ENCODE data around the gene ABHD17C. TPM values are rescaled to one million over a fixed set of nuclear protein-coding genes. Genes with fewer than 3 reads are reported as not detected.

Gene ABHD17C
- total RNA-seq, 2 experiments from 2014 or later = 1.5 to 2.2 TPM

DNA sequence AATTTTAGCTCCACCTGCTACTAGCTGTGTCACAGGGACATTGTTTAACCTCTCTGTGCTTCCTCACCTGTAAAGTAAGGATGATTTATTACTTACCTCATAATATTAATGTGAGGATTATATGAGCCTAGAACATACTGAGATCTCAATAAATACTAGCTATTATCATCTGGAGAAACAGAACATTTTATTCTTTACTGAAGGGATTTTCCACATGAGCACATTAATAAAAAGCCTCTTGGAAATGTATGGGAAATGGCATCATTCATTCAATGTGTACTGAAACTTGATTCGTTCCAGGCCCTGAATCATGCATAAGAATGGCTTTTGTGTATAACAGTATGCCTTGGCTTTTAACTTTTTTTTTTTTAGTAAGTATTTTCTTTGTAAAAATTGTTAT, 73.0 kb downstream of the ABHD17C start:
- Mint-ChIP-seq H3K27ac (no peak overlapping the region), H3K4me1 (no peaks in the 10 kb centered on the region), H3K36me3 (no peaks in the 10 kb centered on the region), H3K27me3 (peaks cover 11% of the 10 kb centered on the region), H3K9me3 (ENCODE audit: low read depth) (no peaks in the 10 kb centered on the region), H3K4me3 (no peak overlapping the region)
- CTCF ChIA-PET = interaction anchor here (1.4 kb wide), 1 partner anchor 8 kb away, joined by 8 read pairs; no protein-coding TSS in a partner anchor
- DNase-seq (no peak), ATAC-seq (no peak)

DNA sequence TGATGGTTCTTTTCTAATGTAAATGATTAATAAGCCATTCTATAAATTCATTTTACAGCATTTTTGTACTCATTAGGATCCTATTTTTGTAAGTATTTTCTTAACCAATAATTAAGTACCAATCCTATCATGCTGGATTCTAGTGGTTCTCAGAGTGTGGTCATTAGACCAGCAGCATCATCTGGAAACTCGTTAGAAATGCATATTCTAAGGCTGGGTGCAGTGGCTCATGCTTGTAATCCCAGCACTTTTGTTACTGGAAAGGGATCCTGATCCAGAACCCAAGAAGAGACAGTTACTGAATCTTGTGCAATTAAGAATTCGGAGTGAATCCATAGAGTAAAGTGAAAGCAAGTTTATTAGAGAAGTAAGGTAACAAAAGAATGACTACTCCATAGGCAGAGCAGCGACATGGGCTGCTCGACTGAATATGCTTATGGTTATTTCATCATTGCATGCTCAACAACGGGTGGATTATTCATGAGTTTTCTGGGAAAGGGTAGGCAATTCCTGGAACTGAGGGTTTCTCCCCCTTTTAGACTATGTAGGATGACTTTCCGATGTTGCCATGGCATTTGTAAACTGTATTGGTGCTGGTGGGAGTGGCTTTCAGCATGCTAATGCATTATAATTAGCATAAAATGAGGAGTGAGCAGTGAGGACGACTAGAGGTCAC, 74.2 kb downstream of the ABHD17C start:
- Mint-ChIP-seq H3K4me1 (no peaks in the 10 kb centered on the region), H3K27me3 (peaks cover 14% of the 10 kb centered on the region), H3K4me3 (no peak overlapping the region), H3K9me3 (ENCODE audit: low read depth) (no peaks in the 10 kb centered on the region), H3K27ac (no peak overlapping the region), H3K36me3 (no peaks in the 10 kb centered on the region)
- ATAC-seq (no peak), DNase-seq (no peak)
- CTCF ChIA-PET = no interaction called here

DNA sequence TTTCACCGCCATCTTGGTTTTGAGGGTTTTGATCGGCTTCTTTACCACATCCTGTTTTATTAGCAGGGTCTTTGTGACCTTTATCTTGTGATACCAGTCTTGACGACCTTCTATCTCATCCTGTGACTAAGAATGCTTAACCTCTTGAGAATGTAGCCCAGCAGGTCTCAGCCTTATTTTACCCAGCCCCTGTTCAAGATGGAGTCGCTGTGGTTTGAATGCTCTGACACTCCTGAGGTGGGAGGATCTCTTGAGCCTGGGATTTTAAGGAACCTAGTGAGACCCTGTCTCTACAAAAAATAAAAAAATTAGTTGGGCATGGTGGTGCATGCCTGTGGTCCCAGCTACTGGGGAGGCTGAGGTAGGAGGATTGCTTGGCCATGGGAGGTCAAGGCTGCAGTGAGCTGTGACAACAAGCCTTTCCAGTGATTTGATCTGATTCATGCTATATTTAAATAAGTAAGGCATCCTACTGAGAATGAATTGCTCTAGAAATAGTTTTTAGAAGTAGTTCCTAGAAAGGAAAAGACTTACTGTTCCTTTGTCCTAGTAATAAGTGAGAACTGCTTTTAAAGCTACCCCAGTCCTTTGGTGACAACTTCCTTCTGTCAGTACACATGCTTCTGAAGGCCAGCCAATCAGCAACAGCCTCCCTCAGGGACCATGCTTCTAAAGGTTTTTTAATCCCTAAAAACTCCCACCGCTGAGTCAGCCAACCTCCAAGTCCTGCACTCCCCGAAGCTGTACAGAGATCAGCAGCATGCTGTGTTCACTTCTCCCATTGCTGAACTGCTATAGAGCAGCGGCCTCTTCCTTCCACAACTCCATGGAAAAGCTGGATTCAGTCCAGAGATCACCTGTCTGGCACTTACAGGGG, 75.0 kb downstream of the ABHD17C start:
- no peaks in the 10 kb centered on the region for H3K36me3 Mint-ChIP-seq
- H3K4me3 Mint-ChIP-seq = no peak overlapping the region
- CTCF ChIA-PET = no interaction called here
- no peaks in the 10 kb centered on the region for H3K9me3 Mint-ChIP-seq (ENCODE audit: low read depth)
- peaks cover 14% of the 10 kb centered on the region for H3K27me3 Mint-ChIP-seq
- H3K27ac Mint-ChIP-seq = no peak overlapping the region
- no peak for ATAC-seq
- DNase-seq = no peak
- no peaks in the 10 kb centered on the region for H3K4me1 Mint-ChIP-seq

DNA sequence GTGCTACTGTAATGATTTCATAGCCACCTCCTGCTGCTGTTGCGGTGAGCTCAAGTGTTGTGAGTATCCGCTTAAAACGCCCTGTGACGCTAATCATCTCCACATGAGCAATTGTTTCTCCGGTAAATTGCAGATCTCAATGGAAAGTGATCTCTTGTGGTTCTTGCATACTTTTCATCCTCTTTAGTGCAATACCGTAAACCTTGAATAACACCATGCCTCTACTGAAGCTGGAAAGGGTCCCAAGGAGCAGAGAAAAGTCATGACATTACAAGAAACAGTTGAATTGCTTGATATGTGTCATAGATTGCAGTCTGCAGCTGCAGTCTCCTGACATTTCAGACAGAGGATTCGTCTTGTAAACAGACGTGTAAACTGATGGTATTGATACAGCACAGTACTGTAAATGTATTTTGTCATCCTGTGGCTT, 78.0 kb downstream of the ABHD17C start:
- ATAC-seq (no peak), DNase-seq (no peak)
- Mint-ChIP-seq H3K36me3 (no peaks in the 10 kb centered on the region), H3K9me3 (ENCODE audit: low read depth) (no peaks in the 10 kb centered on the region), H3K27ac (no peak overlapping the region), H3K4me3 (no peak overlapping the region), H3K4me1 (no peaks in the 10 kb centered on the region), H3K27me3 (peaks cover 31% of the 10 kb centered on the region)
- CTCF ChIA-PET = interaction anchor here (9.6 kb wide), 1 partner anchor 318 kb away, joined by 83 read pairs; no protein-coding TSS in a partner anchor

DNA sequence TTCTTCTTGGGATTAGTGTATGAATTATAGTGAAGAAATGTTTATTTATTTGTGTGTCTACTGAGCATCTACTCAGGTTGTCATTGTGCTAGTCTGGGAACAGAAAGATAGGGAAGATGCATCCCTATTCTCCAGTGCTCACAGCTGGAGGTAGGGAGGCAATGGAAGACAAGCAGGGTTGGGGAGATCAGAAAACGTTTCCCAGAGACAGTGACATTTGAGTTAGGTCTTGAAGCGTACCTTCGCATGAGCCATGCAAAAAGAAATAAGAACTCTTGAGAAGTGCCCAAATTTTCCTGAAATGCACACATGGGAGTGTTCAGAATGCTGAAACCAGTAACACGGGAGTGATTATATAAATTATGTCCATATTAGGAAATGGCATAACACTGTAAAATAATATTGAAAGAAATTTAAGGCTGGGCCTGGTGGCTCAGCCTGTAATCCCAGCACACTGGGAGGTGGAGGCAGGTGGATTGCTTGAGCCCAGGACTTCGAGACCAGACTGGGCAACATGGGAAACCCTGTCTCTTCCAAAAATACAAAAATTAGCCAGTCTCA, 78.8 kb downstream of the ABHD17C start:
- Mint-ChIP-seq H3K27me3 (peaks cover 35% of the 10 kb centered on the region), H3K9me3 (ENCODE audit: low read depth) (no peaks in the 10 kb centered on the region), H3K4me3 (no peak overlapping the region), H3K27ac (no peak overlapping the region), H3K36me3 (no peaks in the 10 kb centered on the region), H3K4me1 (no peaks in the 10 kb centered on the region)
- ATAC-seq = no peak
- no peak for DNase-seq
- CTCF ChIA-PET = interaction anchor here (9.6 kb wide), 1 partner anchor 319 kb away, joined by 83 read pairs; no protein-coding TSS in a partner anchor

DNA sequence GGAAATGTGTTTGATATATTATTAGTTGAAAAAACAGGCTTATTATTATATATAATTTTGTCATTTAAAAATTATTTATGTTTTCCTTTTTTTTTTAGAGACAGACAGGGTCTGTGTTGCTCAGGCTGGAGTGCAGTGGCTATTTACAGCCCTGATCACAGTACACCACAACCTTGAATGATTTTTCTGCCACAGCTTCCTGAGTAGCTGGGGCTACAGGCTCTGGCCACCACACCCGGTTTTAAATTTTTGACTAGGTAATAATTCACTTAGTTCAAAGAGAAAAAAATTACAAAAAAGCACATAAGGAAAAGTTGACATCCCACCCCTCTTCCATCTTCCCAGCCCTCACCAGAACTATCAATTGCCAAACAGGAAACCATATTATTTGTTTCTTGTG, 79.4 kb downstream of the ABHD17C start:
- CTCF ChIA-PET = interaction anchor here (2.3 to 9.6 kb wide), 4 partner anchors 12 to 491 kb away, joined by 7 to 83 read pairs (median 26); no protein-coding TSS in a partner anchor
- Mint-ChIP-seq H3K27me3 (peaks cover 32% of the 10 kb centered on the region), H3K27ac (no peak overlapping the region), H3K4me3 (no peak overlapping the region), H3K4me1 (peaks cover under 1% of the 10 kb centered on the region), H3K9me3 (ENCODE audit: low read depth) (no peaks in the 10 kb centered on the region), H3K36me3 (no peaks in the 10 kb centered on the region)
- DNase-seq = no peak
- ATAC-seq = no peak

DNA sequence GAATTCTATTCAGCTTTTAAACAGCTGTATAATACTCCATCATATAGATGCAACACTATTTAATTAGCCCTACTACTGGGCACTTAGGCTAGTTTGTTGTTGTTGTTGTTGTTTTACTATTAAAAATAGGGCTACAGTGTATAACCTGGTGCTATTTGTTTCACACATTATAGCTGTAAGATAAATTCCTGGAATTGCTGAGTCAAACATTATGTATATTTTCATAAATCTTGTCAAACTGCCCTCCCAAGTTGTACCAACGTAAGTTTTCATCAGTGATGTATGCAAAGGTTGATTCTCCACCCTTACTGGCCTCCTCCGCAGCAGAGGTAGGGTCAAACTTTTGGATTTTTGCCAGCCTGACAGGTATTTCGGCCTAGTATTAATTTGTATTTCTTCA, 80.2 kb downstream of the ABHD17C start:
- H3K4me3 Mint-ChIP-seq = no peak overlapping the region
- H3K4me1 Mint-ChIP-seq = peaks cover 8% of the 10 kb centered on the region
- H3K9me3 Mint-ChIP-seq (ENCODE audit: low read depth) = no peaks in the 10 kb centered on the region
- H3K27me3 Mint-ChIP-seq = peaks cover 40% of the 10 kb centered on the region
- DNase-seq = no peak
- CTCF ChIA-PET = interaction anchor here (1.4 to 9.6 kb wide), 10 partner anchors 11 to 490 kb away, joined by 3 to 83 read pairs (median 6); no protein-coding TSS in a partner anchor
- H3K36me3 Mint-ChIP-seq = peaks cover 1% of the 10 kb centered on the region
- no peak overlapping the region for H3K27ac Mint-ChIP-seq
- no peak for ATAC-seq

DNA sequence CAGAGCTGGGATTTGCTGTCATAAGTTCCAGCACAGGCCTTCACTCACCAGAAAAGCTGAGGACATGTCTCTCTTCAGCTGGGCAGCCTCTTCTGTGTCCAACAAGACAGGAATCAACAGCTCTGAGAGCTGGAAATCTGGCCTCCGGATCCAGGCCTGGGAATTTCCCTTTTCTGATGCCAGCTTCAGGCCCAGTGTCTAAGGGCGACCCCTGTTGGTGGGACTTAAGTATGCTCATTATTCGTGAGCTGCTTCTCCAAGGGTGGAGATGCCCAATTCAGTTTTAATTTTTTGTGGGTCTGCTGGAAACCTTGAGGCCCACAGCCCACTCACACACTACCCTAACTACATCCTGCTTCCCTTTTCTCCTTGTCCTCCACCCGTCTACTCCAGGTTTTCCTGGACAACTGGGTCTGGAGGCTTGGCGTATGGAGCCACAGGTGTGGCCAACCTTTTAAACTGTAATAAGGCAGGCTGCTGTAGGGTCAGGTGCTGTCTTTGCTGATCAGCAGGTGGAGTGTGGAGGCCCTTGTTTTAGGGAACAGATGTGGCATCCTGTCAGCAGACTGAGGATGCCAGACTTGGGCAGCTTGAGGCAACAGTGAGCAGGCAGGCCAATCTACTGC, 81.4 kb downstream of the ABHD17C start:
- CTCF ChIA-PET = interaction anchor here (0.7 to 9.6 kb wide), 31 partner anchors 9 to 492 kb away, joined by 3 to 83 read pairs (median 4); partner anchors contain the start of gene ABHD17C
- no peak overlapping the region for H3K27ac Mint-ChIP-seq
- DNase-seq = peak; percentile 71
- H3K4me1 Mint-ChIP-seq = peaks cover 10% of the 10 kb centered on the region
- H3K9me3 Mint-ChIP-seq (ENCODE audit: low read depth) = no peaks in the 10 kb centered on the region
- H3K27me3 Mint-ChIP-seq = peaks cover 52% of the 10 kb centered on the region
- H3K4me3 Mint-ChIP-seq = no peak overlapping the region
- H3K36me3 Mint-ChIP-seq = peaks cover 1% of the 10 kb centered on the region
- no peak for ATAC-seq

DNA sequence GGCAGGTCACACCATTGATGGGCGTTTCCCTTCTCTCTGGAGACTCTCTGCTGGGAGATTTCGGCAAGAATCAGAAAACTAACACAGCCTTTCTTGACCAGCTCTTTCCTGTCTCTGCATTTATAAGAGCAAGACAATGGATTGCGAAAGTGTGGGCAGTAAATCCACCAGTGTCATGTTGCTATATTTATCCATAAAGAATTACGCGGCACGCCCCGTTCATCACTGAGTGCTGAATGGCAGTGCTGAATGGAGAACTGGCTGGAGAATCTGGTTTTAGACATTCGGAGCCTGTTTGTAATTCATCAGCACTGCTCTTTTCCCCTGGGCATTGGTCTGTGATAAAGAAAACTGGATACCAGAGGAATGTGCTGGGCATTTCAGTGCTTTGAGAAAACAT, 82.0 kb downstream of the ABHD17C start:
- Mint-ChIP-seq H3K27ac (no peak overlapping the region), H3K9me3 (ENCODE audit: low read depth) (no peaks in the 10 kb centered on the region), H3K36me3 (peaks cover 1% of the 10 kb centered on the region), H3K4me3 (no peak overlapping the region), H3K4me1 (peaks cover 10% of the 10 kb centered on the region), H3K27me3 (peaks cover 55% of the 10 kb centered on the region)
- DNase-seq (no peak), ATAC-seq (no peak)
- CTCF ChIA-PET = interaction anchor here (0.7 to 9.6 kb wide), 26 partner anchors 9 to 492 kb away, joined by 3 to 83 read pairs (median 4); partner anchors contain the start of gene ABHD17C

DNA sequence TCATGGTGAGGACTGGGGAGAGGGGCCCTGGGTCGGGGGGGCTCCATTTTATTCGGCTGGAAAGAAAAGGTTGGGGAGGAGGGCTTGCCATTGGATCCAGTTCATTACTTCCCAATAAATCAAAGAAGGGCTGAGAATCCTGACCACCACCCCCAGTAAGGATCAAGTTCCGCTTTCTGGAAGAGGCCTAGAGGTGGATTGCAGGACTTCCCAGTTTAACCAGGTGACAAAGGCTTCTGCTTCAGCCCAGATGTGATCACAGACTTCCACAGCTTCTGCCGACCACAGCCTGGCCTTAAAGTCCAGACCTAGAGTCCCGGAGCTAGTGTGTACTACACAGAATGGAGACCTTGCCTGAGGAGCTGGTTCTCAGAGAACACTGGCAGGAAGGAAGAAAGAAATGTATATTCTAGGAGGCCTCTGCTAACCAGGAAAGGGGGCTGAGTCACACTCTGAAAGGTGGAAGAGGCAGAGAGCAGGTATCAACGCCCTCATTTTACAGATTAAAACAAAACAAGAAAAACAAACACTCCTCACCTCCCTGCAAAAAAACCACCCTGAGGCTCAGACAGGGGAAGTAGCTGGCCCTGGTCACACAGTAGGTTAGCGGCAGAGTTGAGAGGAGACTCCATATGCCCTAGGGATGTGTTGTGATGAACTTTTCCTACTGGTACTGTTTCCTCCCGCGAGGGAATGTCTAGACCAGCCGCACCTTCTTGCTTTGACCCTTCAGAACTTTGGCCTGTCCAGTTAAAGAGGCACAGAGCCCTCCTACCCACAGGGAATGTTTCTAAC, 82.9 kb downstream of the ABHD17C start:
- Mint-ChIP-seq H3K4me1 (peaks cover 10% of the 10 kb centered on the region), H3K4me3 (no peak overlapping the region), H3K9me3 (ENCODE audit: low read depth) (no peaks in the 10 kb centered on the region), H3K27ac (no peak overlapping the region), H3K36me3 (peaks cover 1% of the 10 kb centered on the region), H3K27me3 (peaks cover 61% of the 10 kb centered on the region)
- CTCF ChIA-PET = interaction anchor here (1.8 to 9.6 kb wide), 4 partner anchors 82 to 359 kb away, joined by 5 to 83 read pairs (median 14); partner anchors contain the start of gene ABHD17C
- no peak for DNase-seq
- ATAC-seq = no peak

DNA sequence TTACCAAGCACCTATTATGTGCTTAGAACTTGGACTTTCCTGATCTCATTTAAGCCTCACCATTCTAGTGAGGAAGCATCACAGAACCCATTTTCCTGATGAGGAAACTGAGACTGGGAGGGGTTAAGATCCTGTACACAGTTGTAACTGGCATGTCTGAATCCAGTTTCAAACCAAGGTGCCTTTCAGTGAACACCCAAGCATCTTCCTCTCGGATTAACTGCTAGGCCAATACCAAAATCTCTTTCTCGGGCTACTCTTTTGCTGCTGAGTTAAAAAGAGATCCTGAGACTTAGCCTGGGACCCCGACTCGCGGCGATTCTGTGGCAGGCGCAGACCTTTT, 83.5 kb downstream of the ABHD17C start:
- Mint-ChIP-seq H3K4me3 (no peak overlapping the region), H3K36me3 (peaks cover 1% of the 10 kb centered on the region), H3K27ac (no peak overlapping the region), H3K4me1 (peaks cover 15% of the 10 kb centered on the region), H3K27me3 (peaks cover 65% of the 10 kb centered on the region), H3K9me3 (ENCODE audit: low read depth) (no peaks in the 10 kb centered on the region)
- ATAC-seq (no peak), DNase-seq (no peak)
- CTCF ChIA-PET = interaction anchor here (2.4 to 9.6 kb wide), 3 partner anchors 190 to 324 kb away, joined by 14 to 83 read pairs (median 21); no protein-coding TSS in a partner anchor

DNA sequence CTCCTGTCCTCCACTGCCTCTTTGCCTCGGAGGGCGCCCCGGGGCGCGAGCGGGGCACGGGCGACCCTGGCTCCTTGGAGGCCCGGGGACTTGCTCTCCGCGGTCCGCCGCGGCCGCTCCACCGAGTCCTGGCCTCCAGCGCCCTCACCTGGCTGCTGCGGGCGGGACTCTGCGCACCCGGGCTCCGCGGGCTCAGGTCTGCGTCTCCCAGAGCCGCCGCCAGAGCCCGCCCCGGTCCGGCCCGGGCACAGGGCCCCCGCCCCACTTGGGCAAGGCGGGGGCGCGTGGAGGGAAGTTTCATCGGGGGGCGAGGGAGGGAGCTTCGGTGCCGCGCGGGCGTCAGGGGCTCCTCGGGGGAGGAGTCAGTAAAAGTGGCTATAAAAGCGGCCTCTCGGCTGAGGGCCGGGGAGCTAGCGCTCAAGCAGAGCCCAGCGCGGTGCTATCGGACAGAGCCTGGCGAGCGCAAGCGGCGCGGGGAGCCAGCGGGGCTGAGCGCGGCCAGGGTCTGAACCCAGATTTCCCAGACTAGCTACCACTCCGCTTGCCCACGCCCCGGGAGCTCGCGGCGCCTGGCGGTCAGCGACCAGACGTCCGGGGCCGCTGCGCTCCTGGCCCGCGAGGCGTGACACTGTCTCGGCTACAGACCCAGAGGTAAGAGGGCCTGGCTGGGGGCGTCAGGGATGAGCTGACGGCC, 84.0 kb downstream of the ABHD17C start, which contains the start of gene CEMIP:
CEMIP (plus strand) TSS at position 407 of the 694 bp plus-strand sequence. CDS start 94,510 bp downstream, outside the sequence.
- CTCF ChIA-PET = interaction anchor here (0.8 to 9.6 kb wide), 6 partner anchors 16 to 487 kb away, joined by 3 to 83 read pairs (median 6); no protein-coding TSS in a partner anchor
- Mint-ChIP-seq H3K27me3 (peaks cover 67% of the 10 kb centered on the region), H3K27ac (no peak within 1 kb of the TSS), H3K4me1 (peaks cover 17% of the 10 kb centered on the region), H3K4me3 (no peak within 1 kb of the TSS), H3K9me3 (ENCODE audit: low read depth) (no peaks in the 10 kb centered on the region), H3K36me3 (peaks cover 1% of the 10 kb centered on the region)
- DNase-seq (peak; percentile 61), ATAC-seq (peak; percentile 78)

All from activated CD8-positive, alpha-beta memory T cell treated with anti-CD3 and anti-CD28 coated beads, Interleukin-2, amount 10 ng/mL, durations not matched to agents 7 days and 5 days (primary cell).